Smooth muscle cell (in vitro differentiated cells): ENCODE results near the gene PAK1. TPM values are rescaled to one million over a fixed set of nuclear protein-coding genes. Genes with fewer than 3 reads are reported as not detected.
"Not testable (repeated sequence)": the region's sequence is repeated elsewhere in the genome, so short reads cannot be mapped to it uniquely, and the experiment has no call there.

Experiments
- DNase-seq: peaks from one replicate; lab custom pipeline; 2025; ENCODE audit not compliant: unreplicated experiment; lab: John Stamatoyannopoulos, UW
- H2AFZ ChIP-seq: fragments of 200-600 bp; sonication (generic); 2 replicates; pipeline ENCODE4 v1.6.0; 2016; ENCODE audit warnings: antibody characterized with exemption, low read depth, mild to moderate bottlenecking
- H3F3A ChIP-seq: fragments of 200-600 bp; sonication (generic); 2 replicates; pipeline ENCODE4 v1.6.0; 2017; ENCODE audit warnings: antibody characterized with exemption, low read depth
- H3K27ac ChIP-seq: fragments of 200-600 bp; sonication (generic); 2 replicates; pipeline ENCODE4 v1.5.1; 2016; ENCODE audit warnings: low read depth, mild to moderate bottlenecking
- H3K27me3 ChIP-seq: fragments of 200-600 bp; sonication (generic); 2 replicates; pipeline ENCODE4 v1.6.1; 2016; ENCODE audit warnings: low read depth, mild to moderate bottlenecking
- H3K36me3 ChIP-seq: fragments of 200-600 bp; sonication (generic); 2 replicates; pipeline ENCODE4 v1.5.1; 2016; ENCODE audit warnings: low read depth
- H3K4me1 ChIP-seq: fragments of 200-600 bp; sonication (generic); 2 replicates; pipeline ENCODE4 v1.5.1; 2016; ENCODE audit warnings: low read depth
- H3K4me2 ChIP-seq: fragments of 200-600 bp; sonication (generic); 2 replicates; pipeline ENCODE4 v1.6.0; 2016; ENCODE audit warnings: mild to moderate bottlenecking
- H3K4me3 ChIP-seq: fragments of 200-600 bp; sonication (generic); 2 replicates; pipeline ENCODE4 v1.5.1; 2016; ENCODE audit warnings: mild to moderate bottlenecking
- H3K79me2 ChIP-seq: fragments of 200-600 bp; sonication (generic); 2 replicates; pipeline ENCODE4 v1.6.0; 2016; ENCODE audit warnings: low read depth, mild to moderate bottlenecking
- H3K9ac ChIP-seq: fragments of 200-600 bp; sonication (generic); 2 replicates; pipeline ENCODE4 v1.6.0; 2016; ENCODE audit warnings: low read depth
- H3K9me3 ChIP-seq: fragments of 200-600 bp; sonication (generic); replicated peaks from 2 replicates; pipeline ENCODE4 v1.5.1; 2016; ENCODE audit warnings: low read depth
- H4K20me1 ChIP-seq: fragments of 200-600 bp; sonication (generic); 2 replicates; pipeline ENCODE4 v1.6.0; 2016; ENCODE audit warnings: low read depth
- CTCF ChIP-seq: fragments of 200-600 bp; sonication (generic); IDR thresholded peaks from 2 replicates; pipeline ENCODE4 v1.5.1; 2017; ENCODE audit warnings: borderline replicate concordance, mild to moderate bottlenecking, antibody characterized with exemption; ENCODE audit not compliant: insufficient read depth, poor library complexity, severe bottlenecking
- WGBS: methylation state at CpG from one replicate; pipeline ENCODE4 v1.1.7; 2016; ENCODE audit warnings: low lambda C conversion rate; 5-methylcytosine and 5-hydroxymethylcytosine counted together
- polyA plus RNA-seq: library from polyadenylated mRNA; unstranded; fragments of >200 nt; fragmentation: Nextera tagmentation; extraction: Ambion mirVana; gene quantifications from 2 replicates; pipeline ENCODE4 v1.2.1, GENCODE V29; 2016
- total RNA-seq: library from RNA; depleted of rRNA; stranded (reverse); fragments of >200 nt; gene quantifications from 2 replicates; pipeline ENCODE4 v1.2.3, GENCODE V29; 2014

PAK1 gene
- total and polyA plus RNA-seq, 2 experiments from 2014 or later: 20.5 to 31.7 TPM

DNA sequence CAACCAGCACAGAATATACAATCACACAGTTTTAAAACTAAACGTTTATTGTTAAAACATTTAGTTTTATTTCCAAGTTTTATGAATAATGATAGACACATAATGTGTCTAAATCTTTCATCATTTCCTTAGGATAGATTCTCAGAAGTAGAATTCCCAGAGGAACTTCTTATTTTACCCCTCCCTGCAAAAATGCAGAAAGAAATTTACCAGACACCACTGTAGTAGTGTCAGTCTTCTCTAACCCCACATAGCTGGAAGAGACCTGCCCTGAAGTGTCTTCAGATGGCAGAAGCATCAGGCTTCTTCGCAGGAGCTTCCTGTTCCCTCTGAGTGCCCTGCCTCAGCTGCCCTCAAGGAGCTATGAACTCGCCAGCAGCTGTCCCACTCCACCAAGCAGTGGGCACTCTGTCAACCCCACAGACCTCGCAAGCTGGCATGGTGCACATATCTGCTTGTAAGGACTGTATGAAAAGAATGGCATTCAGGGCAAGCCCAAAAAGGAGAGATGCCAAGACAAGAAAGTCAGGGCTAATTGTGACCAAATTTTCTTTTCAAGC lies 28.5 kb upstream of the PAK1 start:
- TF ChIP-seq CTCF: no peak
- H3K4me3 ChIP-seq: no peak overlapping the region
- H3K27me3 ChIP-seq: no peaks in the 10 kb centered on the region
- no peaks in the 10 kb centered on the region for H3K4me1 ChIP-seq
- no peaks in the 10 kb centered on the region for H3K79me2 ChIP-seq
- H3K9ac ChIP-seq: no peak overlapping the region
- no peaks in the 10 kb centered on the region for H3F3A ChIP-seq
- no peaks in the 10 kb centered on the region for H3K36me3 ChIP-seq
- no peak overlapping the region for H3K4me2 ChIP-seq
- no peaks in the 10 kb centered on the region for H4K20me1 ChIP-seq
- H2AFZ ChIP-seq: no peak overlapping the region
- DNase-seq: no peak
- H3K27ac ChIP-seq: no peak overlapping the region
- WGBS: 68% methylated on average over 4 of the region's 4 CpGs
- H3K9me3 ChIP-seq: no peaks in the 10 kb centered on the region

GRCh38 chr11:77501758-77502157 lies 27.9 kb upstream of the PAK1 start:
- Histone ChIP-seq H3K4me2 (no peak overlapping the region), H2AFZ (no peak overlapping the region)
- WGBS: 75% methylated on average over 2 of the region's 2 CpGs

DNA sequence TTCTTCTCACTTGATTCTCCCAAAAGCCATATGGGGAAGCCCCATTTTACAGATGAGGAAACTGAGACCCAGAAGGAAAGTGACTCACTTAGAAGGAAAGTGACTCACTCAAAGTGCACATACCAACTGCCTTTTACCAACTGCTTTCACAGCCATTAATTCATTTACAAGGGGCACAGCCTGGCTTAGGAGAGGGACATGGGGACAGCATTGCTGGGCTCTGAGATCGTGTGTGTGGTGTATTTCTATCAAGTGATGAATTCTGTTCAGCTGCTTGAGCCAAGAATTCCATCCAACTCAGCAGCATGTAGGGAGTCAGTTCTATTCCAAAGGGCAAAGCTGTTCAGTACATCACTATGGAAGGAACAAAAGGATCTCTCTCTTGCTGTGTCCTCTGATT lies 23.5 kb upstream of the PAK1 start:
- TF ChIP-seq CTCF: no peak
- no peaks in the 10 kb centered on the region for H3K4me1 ChIP-seq

More at GRCh38 chr11:77501758-77502157, 27.9 kb upstream of the PAK1 start:
- Histone ChIP-seq H3K79me2 (no peaks in the 10 kb centered on the region), H3K4me1 (no peaks in the 10 kb centered on the region), H3K27ac (no peak overlapping the region), H3K9ac (no peak overlapping the region), H3K4me3 (no peak overlapping the region), H3K9me3 (no peaks in the 10 kb centered on the region), H3K36me3 (no peaks in the 10 kb centered on the region), H4K20me1 (no peaks in the 10 kb centered on the region), H3F3A (no peaks in the 10 kb centered on the region), H3K27me3 (no peaks in the 10 kb centered on the region)
- TF ChIP-seq CTCF: no peak
- no peak for DNase-seq

GRCh38 chr11:77495526-77495925 lies 21.6 kb upstream of the PAK1 start:
- no peak overlapping the region for H2AFZ ChIP-seq
- H3K79me2 ChIP-seq: no peaks in the 10 kb centered on the region

More for the DNA sequence above, 23.5 kb upstream of the PAK1 start:
- Histone ChIP-seq H3K79me2 (no peaks in the 10 kb centered on the region), H3K36me3 (no peaks in the 10 kb centered on the region), H3K9me3 (no peaks in the 10 kb centered on the region), H3K9ac (no peak overlapping the region), H3K4me3 (no peak overlapping the region), H3K4me2 (no peak overlapping the region), H2AFZ (no peak overlapping the region), H3K27ac (no peak overlapping the region), H4K20me1 (no peaks in the 10 kb centered on the region), H3K27me3 (no peaks in the 10 kb centered on the region), H3F3A (no peaks in the 10 kb centered on the region)
- DNase-seq: no peak
- 50% methylated on average over 1 of the region's 1 CpG for WGBS

GRCh38 chr11:77490035-77490434 lies 16.1 kb upstream of the PAK1 start:
- H3K36me3 ChIP-seq, H3K4me2 ChIP-seq, H3K4me1 ChIP-seq, H2AFZ ChIP-seq, H3K9me3 ChIP-seq, H3K79me2 ChIP-seq, DNase-seq, H3F3A ChIP-seq, H3K27me3 ChIP-seq, H3K27ac ChIP-seq, H4K20me1 ChIP-seq, H3K4me3 ChIP-seq, H3K9ac ChIP-seq: not testable (repeated sequence)
- WGBS: 98% methylated on average over 14 of the region's 28 CpGs

More at GRCh38 chr11:77495526-77495925, 21.6 kb upstream of the PAK1 start:
- no peak overlapping the region for H3K4me2 ChIP-seq
- no peaks in the 10 kb centered on the region for H3K27me3 ChIP-seq
- no peak overlapping the region for H3K27ac ChIP-seq
- no peaks in the 10 kb centered on the region for H3K9me3 ChIP-seq
- no peak overlapping the region for H3K9ac ChIP-seq
- H3F3A ChIP-seq: no peaks in the 10 kb centered on the region
- H3K4me3 ChIP-seq: no peak overlapping the region
- H3K36me3 ChIP-seq: no peaks in the 10 kb centered on the region
- WGBS: 100% methylated on average over 1 of the region's 1 CpG
- H3K4me1 ChIP-seq: no peaks in the 10 kb centered on the region
- DNase-seq: no peak
- no peak for TF ChIP-seq CTCF
- no peaks in the 10 kb centered on the region for H4K20me1 ChIP-seq
